Globus pallidus (tissue), 1 donor: Measurements from ENCODE around the gene INSYN1.
A peak's percentile ranks its signal among the peaks of the same experiment; 100 is the strongest.
"Not testable (repeated sequence)": the region's sequence is repeated elsewhere in the genome, so short reads cannot be mapped to it uniquely, and the experiment has no call there.

Source experiments
- DNase-seq: peaks from one replicate; pipeline ENCODE4 v3.0.0-alpha.2; 2015; ENCODE audit warnings: low spot score

INSYN1 gene, protein sequence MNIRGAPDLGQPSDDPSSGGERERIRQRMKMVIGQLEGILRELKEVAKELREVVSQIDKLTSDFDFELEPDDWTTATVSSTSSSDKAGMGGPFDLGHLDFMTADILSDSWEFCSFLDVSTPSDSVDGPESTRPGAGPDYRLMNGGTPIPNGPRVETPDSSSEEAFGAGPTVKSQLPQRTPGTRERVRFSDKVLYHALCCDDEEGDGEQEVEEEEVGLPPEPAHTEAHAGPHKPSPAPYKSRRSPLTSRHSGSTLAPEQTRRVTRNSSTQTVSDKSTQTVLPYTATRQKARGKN

DNA sequence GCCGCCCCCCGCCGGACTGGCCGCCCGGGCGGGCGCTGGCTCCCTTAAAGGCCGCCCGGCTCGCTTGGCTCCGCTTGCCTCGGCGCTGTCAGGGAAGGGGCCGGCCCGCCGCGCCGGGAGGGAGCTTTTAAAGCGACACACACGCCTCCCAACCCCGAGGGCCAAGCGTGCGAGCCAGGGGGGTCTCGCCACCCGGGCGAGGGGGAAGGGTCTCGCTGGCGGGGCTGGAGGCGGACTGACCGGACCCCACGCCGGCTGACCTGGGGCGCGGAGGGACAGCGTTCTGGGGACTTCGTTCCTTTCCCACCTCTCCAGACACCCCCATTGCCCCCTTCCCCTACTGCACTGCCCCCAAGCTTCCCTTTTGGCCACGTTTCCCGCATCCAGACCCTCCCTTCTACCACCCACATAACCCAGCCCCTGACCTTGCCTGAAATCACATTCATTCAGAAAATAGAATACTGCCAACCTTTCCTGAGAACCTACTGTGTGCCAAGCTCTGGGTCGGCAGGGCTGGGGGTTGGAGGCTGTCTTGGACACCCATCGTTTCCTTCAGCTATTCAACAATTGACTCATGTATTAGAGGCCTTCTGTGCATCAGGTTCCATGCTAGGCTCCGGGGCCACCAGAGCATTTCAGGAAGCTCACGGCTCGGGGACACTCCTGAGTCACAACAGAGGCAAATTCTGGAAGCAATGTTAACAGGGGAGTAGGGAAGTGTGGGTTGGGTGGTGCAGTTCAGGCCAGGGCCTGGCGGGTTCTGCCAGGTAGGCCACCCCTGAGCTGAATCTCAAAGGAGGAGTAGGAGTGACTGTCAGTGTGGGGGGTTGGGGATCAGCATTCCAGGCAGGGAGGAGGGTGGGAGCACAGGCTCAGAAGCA lies at the start of gene INSYN1:
Gene INSYN1 (minus strand): TSS at position 102 of the 881 bp plus-strand sequence. CDS start 2,221 bp downstream, outside the sequence.
- DNase-seq, result peak; percentile 40

DNA sequence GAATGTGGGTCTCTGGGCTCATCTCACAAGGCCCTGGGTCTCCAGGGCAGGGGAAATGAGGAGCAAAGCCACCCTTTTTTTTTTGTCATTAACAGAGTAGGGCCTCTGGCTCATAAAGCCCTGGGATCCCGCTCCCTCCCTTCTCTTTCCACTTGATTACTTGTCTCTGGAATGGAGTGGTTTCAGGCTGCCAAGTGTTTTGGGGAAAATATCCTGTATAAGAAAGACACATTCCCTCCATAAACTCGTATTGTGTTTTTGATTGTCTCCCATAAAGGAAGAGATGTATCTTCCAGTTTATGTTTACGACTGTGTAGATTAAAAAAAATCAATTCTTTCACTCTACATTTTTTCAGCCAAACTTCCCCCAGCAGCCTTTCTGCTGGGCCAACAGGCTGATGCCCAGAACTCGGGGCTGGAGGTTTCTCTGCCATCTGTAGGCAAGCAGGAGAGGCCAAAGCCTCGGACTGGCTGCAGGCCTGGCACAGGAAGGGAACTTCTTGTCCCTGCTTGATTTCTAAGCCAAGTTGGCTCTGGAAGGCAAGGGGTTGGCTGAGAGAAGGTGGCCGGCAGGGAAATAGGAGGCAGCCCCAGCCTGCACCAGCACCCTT lies 49.4 kb upstream of the INSYN1 start:
- peak; percentile 72 for DNase-seq

DNA sequence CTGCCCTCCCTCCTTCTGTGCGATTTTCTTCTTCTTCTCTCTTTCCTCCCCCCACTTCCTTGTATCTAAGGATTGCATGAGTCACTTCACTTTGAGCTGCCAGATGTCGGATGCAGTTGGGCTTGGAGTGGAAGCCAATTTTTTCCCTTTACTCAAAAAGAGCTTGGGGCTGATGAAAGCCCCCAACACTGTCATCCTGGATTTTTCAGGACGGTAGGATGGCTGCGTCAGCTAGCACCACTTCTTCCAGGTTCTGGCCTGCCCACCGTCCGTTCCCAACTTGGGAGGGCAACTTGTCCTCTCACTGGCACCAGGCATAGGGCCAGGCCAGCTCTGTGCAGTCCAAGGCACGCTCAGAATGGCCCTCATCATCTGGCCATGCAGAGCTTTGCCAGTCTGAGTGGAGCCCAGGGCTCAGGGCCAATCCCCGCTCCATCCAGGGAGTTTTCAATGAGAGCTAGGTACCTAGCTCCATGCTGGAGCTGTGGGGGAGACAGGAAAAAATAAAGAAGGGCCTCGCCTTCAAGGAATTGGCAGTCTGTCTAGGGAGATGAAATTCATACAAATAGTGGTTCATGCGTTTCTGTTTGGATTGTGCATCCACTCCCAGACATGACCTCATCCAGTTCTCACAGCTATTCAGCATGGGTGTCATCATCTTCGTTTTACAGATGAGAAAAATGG lies 47.7 kb upstream of the INSYN1 start:
- DNase-seq, result peak; percentile 77

DNA sequence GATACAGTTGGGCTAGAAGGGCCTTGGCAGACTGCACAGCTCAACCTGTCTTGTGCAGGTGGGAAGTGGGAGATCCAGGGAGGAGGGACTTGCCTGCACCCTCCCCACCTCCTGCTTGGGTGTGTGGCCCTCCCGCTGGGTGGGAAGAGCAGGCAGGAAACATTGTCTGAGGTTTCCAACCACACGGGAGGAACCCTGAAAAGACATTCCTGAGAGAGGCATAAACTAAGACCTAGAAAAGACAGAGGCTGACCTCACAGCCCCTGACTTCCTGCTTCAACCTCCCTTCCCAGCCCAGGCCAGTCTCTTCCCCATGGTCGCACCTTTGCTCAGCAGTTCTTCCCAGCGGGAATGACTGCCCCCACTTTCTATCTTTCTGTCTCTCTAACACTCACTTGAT lies 46.3 kb upstream of the INSYN1 start:
- DNase-seq, result no peak

DNA sequence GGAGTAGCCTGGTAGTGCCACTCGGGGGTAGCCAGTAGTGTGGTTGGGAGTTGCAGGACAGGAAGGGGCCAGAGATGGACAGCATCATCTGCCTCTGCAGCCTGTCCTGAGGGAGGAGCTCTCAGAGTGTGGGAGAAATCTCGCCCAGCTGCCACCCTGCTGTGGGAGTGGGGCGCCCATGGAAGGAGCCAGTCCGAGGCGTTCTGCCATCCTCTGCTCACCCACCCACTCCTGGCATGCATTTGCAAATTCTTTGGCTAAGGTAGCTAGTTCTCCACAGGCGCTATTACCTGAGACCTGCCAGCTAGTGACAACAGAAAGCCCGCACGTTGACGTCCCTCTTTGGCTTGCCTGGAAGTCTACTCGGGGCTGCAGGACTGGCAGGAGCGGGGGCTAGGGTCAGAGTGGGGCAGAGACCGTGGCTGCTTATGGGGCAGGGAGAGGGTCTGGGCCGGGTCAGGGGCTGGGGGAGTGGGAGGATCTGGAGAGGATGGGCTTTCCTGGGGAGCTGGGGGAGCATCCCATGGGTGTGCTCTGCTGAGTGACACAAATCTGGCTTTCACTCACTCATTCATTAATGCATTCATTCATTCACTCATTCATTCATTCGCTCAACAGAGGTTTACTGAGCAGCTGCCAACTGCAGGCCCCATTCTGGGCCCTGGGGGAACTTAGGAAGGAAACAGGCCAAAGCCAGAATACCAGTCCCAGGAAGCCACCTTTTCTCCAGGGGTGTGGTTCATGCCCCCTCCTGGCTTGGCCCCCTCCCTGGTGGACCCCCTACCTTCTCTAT lies 44.4 kb upstream of the INSYN1 start:
- no peak for DNase-seq

DNA sequence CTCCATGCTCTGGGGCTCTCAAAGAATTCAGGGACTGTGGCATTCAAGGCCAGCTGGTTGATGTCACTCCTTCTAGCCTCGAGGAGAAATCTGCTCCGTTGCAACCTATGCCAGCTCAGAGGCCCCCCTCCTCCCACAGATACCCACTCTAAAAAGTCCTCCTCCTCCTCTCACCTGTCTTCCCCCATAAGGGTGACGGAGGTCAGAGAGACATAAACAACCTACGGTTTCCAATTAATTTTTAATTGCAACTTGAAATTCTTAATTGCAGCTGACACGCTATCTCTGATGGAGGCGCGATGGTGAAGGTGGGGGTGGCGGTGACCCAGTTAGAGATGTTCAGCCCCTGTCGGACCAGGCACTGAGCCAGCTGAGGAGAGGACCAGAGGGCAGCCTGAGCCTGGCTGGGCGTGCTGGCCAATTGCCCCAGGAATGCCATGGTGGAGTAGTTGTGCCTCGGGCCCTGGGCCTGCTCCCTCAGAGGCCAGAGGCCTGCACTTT lies 43.2 kb upstream of the INSYN1 start:
- no peak for DNase-seq

DNA sequence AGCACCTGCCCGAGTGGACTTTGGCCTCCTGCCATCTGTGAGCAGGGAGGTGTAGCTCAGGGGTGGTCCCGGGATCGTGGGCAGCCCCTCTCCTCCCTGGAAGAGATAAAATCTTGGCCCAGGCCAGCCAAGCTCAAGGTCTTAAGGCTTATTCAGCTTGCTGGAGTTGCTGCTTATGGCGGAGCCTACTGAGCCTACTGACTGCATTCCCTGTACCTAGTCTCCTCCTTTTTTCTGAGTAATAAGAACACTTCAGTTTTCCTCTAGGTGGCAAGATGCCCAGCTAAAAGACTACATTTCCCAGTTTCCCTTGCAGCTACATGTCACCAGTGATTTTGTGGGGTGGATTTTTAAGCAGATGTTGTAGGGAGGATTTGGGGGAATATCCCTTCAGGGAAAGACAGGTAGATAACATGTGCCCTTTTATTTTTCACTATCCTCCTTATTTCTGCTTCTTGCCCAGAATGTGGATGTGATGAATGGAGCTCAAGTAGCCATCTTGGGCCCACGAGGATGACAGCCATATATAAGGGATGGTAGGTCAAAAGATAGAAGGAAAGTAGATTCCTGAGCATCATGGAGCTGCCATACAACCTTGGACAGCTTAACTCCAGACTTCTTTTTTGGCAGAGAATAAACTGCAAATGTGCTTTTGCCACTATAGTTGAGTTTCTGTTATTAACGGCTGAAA lies 41.4 kb upstream of the INSYN1 start:
- DNase-seq, result no peak

DNA sequence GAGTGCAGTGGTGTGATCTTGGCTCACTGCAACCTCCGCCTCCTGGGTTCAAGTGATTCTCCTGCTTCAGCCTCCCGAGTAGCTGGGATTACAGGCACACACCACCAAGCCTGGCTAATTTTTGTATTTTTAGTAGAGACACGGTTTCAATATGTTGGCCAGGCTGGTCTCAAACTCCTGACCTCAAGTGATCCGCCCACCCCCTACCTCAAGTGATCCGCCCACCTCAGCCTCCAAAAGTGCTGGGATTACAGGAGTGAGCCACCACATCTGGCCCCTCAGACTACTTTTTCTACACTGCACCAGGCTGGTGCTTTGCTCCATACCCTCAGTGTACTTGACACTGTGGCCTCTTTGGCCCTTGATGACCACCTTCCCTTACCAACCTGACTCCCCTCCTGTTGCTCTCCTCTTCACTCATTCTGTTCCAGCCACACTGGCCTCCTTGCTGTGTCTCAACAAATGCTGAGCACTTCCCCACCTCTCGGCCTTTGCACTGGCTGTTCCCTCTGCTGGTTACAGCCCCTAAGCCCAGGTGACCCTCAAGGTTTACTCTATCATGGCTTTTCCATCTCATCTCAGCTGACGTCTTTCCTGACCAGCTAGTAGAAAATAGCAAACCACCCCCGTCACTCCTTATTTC lies 39.9 kb upstream of the INSYN1 start:
- not testable (repeated sequence) for DNase-seq

DNA sequence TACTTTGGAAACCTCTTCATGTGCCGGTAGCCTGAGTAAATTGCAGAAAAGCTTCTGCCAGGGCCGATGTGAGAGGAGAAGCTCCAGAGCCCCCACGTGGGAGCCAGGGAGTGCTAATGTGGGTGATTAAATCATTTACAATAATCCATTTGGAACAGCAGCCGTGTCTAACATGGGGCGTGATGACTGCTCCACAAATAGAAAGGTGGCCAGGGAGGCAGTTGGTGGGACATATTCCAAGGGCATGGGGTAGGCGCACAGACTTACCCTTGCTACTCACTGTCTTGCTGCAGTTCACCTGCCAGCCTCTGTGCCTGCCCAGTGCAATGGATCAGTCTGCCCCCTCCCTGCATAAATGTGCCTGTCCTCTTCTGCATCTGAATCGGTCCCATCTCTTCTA lies 39.3 kb upstream of the INSYN1 start:
- no peak for DNase-seq

DNA sequence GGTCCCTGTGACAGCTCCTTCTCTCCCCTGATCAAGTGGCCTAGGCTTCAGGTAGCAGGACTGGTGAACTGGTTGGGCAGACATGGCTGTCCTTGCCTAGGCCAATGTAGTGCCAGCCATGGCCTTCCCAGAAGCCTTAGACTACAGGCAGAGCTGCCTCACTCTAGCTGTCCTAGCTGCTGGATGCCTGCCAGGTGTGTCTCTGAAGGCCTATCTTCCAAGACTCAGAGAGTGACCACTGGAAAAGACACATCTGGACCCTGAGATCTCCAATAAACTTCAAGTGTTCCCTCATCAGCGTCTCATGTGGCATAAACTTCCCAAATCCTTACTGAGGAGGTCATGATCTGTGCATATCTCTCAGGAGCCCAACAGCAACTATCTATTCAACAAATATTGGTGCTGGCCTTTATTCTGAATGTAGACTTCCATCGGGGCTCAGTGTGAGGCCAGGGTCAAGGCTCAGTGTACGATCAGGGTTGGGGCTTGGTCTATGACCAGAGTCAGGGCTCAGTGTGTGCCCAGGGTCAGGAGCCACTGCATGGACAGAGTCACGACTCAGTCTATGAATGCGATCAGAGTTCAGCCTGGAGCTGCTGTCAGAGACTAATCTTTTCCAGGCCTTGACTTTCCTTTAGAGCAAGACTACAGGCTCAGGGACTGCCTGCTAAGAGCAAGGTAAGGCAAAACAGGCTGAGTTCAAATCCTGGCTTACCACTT lies 36.5 kb upstream of the INSYN1 start:
- no peak for DNase-seq

DNA sequence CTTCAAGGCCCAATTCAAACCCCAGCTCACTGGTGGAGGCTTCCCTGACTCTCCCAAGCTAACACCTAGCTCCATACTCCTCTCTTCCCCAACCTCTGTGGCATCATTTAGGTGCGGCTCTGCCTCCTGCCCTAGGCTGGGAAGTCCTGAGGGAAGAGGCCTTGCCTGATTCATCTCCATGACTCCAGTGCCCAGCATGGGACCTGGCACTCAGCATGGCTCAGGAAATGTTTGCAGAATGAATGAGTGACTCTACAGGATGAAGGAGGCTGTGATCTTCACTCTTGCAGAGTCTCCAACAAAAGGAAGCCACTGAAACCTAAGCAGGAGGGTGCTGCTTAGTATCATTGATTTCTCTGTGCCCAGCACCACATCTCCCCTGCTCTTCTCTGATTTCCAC lies 34.5 kb upstream of the INSYN1 start:
- no peak for DNase-seq

DNA sequence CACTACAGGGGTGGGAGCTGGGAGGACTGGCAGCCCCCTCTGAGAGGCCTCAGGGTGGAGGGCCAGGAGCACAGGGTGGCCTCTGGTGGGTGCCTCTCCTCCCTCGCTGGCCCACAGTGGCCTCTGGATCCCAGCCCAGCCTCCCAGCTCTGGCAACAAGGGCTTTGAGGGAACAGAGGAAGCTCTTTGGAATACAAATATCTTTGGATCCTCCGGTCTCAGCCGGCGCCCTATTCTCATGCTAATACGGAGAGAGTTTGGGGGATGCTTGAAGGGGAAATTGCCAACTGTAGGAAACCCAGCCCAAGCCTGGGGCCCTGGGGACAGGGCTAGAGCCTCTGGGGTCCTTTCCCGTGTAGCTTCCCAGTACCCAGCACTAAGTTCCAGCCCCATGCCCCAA lies 33.4 kb upstream of the INSYN1 start:
- peak; percentile 65 for DNase-seq

DNA sequence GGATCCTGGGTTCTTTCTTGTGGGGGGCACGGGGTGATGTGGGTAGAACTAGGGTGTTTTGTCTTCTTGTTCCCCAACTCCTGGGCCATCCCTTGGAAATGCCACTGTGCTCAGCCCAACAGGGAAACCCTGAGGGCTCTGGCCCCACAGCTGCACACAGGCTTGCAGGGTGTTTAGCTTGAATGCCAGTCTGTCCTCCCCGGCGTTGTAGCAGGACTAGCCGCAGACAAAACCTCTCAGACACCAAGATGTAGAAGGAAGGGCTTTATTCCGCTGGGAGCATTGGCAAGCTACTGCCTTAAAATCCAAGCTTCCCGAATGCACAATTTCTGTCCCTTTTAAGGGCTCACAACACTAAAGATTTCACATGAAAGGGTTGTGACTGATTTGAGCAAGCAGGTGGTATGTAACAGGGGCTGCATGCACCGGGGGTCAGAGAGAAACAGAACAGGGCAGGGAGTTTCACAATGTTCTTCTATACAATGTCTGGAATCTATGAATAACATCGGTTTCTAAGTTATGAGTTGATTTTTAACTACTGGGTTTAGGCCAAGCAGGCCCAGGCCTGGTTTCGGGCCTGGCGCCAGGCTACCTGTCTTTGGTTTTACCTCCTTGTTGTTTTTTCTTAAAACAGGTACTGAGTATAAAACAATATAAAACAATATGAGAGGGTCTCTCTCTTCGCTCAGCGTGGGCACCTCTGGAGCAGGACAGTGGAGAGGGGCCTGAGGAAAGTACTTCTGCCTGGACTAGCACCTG lies 32.3 kb upstream of the INSYN1 start:
- not testable (repeated sequence) for DNase-seq

DNA sequence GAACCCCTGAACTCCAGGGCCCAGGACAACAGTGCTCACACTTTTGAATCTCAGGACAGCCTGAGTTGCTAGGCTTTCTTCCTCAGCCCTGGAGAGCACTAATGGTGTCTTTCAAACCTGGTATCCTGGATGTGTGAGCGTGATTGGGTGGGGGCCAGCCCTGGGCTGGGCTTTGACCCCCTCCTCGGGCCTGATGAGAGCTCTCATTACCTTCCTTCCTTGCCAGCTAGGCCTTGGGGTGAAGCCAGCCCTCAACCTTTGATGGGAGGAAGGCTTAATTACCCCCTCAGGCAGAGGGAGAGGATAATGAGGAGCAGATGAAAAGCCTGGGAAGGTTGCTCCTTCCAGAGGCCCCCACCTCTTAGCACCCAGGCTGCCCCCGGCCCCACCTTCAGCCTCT lies 31.1 kb upstream of the INSYN1 start:
- DNase-seq, result no peak

DNA sequence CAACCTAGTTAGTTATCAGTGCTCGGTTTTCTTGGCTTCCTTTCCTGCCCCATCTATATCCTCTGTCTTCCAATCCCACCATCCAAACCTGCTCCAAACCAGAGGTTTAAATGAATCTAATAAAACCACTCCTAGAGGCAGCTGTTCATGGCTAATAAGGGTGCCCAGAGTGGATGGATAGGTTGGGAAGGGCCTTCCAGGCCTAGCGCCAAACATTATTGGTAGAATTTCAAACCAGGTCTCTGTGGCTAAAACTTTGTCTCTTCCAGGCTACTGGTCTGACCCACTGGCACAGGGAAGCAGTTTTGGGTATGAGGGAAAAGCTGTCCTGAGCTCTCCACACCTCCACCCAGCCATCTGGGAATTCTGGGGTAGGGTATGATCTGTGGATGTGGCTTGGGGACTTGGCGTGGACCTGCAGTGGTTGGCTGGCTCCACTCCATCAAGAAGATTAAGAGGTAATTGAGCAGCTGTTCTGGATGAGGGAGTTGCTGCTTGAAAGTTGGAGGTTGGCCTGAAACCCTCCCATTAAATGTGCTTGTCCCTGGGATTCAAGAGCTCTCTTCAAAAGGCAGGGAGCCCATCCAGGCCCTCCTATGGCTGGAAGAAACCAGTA lies 29.3 kb upstream of the INSYN1 start:
- DNase-seq, result no peak

DNA sequence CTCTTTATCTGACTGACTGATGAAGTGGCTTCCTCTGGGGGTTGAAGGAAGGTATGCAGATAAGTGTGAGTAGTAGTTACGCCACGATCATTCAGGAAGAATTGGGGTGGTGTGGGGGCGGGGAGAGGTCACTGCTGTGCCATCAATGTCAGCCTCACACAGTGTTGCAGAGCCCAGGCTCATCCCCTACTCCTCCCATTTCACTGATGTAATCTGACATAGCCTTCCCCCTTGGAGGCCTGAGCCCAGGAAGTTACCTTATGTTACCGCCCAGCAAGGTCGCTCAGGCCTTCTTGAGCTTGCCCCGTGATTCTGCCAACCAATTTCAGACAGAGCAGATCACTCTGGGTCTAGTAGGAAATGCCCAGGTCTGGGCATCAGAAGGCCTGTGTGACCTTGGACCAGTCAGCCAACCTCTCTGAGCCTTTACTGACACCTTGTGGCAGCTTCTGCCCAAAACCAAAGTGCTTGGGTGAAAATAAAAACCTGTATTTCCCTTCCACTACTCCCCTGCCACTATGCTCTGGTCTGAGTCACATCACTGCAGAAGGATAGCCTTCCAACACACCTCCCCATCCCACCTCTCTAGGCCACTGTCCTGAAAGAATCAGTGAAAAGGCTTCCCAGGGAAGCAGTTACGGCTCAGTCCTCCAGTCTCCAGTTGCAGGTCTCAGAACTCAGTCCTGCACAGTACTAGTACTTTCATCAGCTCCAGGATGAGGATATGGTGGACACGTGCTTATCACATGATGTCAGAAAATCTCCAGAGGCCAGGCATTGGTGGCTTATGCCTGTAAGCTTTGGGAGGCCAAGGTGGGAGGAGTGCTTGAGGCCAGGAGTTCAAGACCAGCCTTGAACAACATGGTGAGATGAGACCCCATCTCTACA lies 28.1 kb upstream of the INSYN1 start:
- DNase-seq, result no peak

DNA sequence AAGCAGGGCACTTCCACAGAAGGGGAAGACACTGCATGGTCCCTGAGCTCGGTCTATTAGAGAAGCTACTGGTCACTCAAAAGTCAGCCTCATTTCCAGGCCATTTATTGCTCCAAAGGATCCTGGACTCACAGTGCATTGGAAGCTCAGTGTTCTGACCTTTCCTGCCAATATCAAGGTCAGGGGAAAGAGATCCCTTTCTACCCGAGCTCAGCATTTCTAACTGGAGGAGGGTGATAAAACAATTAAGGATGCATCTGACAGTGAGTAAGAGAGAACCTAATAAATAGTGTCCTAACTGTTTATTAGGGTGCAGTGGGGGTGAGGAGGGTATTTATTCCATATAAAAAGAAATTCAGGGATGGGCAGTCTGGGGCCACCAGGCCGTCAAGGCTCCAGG lies 26.8 kb upstream of the INSYN1 start:
- DNase-seq, result no peak
